ENCODE results near the gene A4GALT. TPM values are rescaled to one million over a fixed set of nuclear protein-coding genes. Genes with fewer than 3 reads are reported as not detected.

A4GALT gene
- total RNA-seq, 2 donors from 2014 or later, result 34.7 to 40.0 TPM

GRCh38 chr22:42704896-42705295 lies 15.8 kb downstream of the A4GALT start:
- intact Hi-C loops (cut with DNase I), result no loop called here
- no peaks in the 10 kb centered on the region for H3K36me3 ChIP-seq
- 79% methylated on average over 4 of the region's 4 CpGs for WGBS
- no peak overlapping the region for H3K4me3 ChIP-seq
- H3K27me3 ChIP-seq (replicated peaks; ENCODE audit: insufficient read depth), result no peaks in the 10 kb centered on the region
- no peaks in the 10 kb centered on the region for H3K9me3 ChIP-seq
- H3K4me1 ChIP-seq (replicated peaks), result no peaks in the 10 kb centered on the region
- no peak for DNase-seq (ENCODE audit: low spot score)
- no peak overlapping the region for H3K27ac ChIP-seq
- TF ChIP-seq POLR2A (IDR thresholded peaks at IDR 0.05) (no peak), CTCF (IDR thresholded peaks at IDR 0.05) (no peak), POLR2AphosphoS5 (IDR thresholded peaks at IDR 0.05) (no peak)

- DNase-seq (ENCODE audit: low spot score), result no peak
- Histone ChIP-seq H3K27ac (no peak overlapping the region), H3K36me3 (no peaks in the 10 kb centered on the region), H3K9me3 (no peaks in the 10 kb centered on the region), H3K4me3 (no peak overlapping the region), H3K4me1 (replicated peaks) (no peaks in the 10 kb centered on the region), H3K27me3 (replicated peaks; ENCODE audit: insufficient read depth) (no peaks in the 10 kb centered on the region)
- intact Hi-C loops (cut with DNase I), result no loop called here
- 92% methylated on average over 8 of the region's 13 CpGs for WGBS
- TF ChIP-seq POLR2AphosphoS5 (IDR thresholded peaks at IDR 0.05) (no peak), CTCF (IDR thresholded peaks at IDR 0.05) (no peak), POLR2A (IDR thresholded peaks at IDR 0.05) (no peak)
Observed at GRCh38 chr22:42702675-42703074, 18.0 kb downstream of the A4GALT start.

GRCh38 chr22:42701694-42702093 lies 19.0 kb downstream of the A4GALT start:
- no peaks in the 10 kb centered on the region for H3K27me3 ChIP-seq (replicated peaks; ENCODE audit: insufficient read depth)
- TF ChIP-seq POLR2A (IDR thresholded peaks at IDR 0.05), result no peak
- TF ChIP-seq POLR2AphosphoS5 (IDR thresholded peaks at IDR 0.05), result no peak
- no peak for TF ChIP-seq CTCF (IDR thresholded peaks at IDR 0.05)
- no peaks in the 10 kb centered on the region for H3K36me3 ChIP-seq
- H3K27ac ChIP-seq, result no peak overlapping the region
- DNase-seq (ENCODE audit: low spot score), result no peak
- WGBS, result 79% methylated on average over 8 of the region's 8 CpGs
- intact Hi-C loops (cut with DNase I), result no loop called here
- H3K9me3 ChIP-seq, result no peaks in the 10 kb centered on the region
- H3K4me1 ChIP-seq (replicated peaks), result no peaks in the 10 kb centered on the region
- H3K4me3 ChIP-seq, result no peak overlapping the region

- WGBS, result 81% methylated on average over 6 of the region's 6 CpGs
- TF ChIP-seq POLR2AphosphoS5 (IDR thresholded peaks at IDR 0.05) (no peak), CTCF (IDR thresholded peaks at IDR 0.05) (no peak), POLR2A (IDR thresholded peaks at IDR 0.05) (no peak)
- H3K27ac ChIP-seq, result peak overlapping the region in 1 of 2 donors; percentile 76
Observed at GRCh38 chr22:42700901-42701300, 19.8 kb downstream of the A4GALT start.

GRCh38 chr22:42700355-42700754 lies 20.3 kb downstream of the A4GALT start:
- Histone ChIP-seq H3K27ac (peak overlapping the region in 1 of 2 donors; percentile 76), H3K4me1 (replicated peaks) (no peaks in the 10 kb centered on the region), H3K9me3 (no peaks in the 10 kb centered on the region), H3K4me3 (no peak overlapping the region), H3K27me3 (replicated peaks; ENCODE audit: insufficient read depth) (no peaks in the 10 kb centered on the region), H3K36me3 (no peaks in the 10 kb centered on the region)
- intact Hi-C loops (cut with DNase I), result no loop called here
- TF ChIP-seq CTCF (IDR thresholded peaks at IDR 0.05), result no peak
- TF ChIP-seq POLR2AphosphoS5 (IDR thresholded peaks at IDR 0.05), result no peak
- TF ChIP-seq POLR2A (IDR thresholded peaks at IDR 0.05), result no peak
- no peak for DNase-seq (ENCODE audit: low spot score)
- 98% methylated on average over 7 of the region's 8 CpGs for WGBS

More at GRCh38 chr22:42700901-42701300, 19.8 kb downstream of the A4GALT start:
- intact Hi-C loops (cut with DNase I), result no loop called here
- Histone ChIP-seq H3K36me3 (no peaks in the 10 kb centered on the region), H3K9me3 (no peaks in the 10 kb centered on the region), H3K4me3 (no peak overlapping the region), H3K27me3 (replicated peaks; ENCODE audit: insufficient read depth) (no peaks in the 10 kb centered on the region), H3K4me1 (replicated peaks) (no peaks in the 10 kb centered on the region)
- DNase-seq (ENCODE audit: low spot score), result no peak
